ENCODE measurements around the gene ADISSP. TPM values are rescaled to one million over a fixed set of nuclear protein-coding genes. Genes with fewer than 3 reads are reported as not detected.

ADISSP gene
- total RNA-seq, 1 donor from 2014 or later, result 18.0 TPM

- TF ChIP-seq CTCF (IDR thresholded peaks at IDR 0.05; ENCODE audit: unreplicated experiment), result no peak
These were observed 37.6 kb downstream of the ADISSP start for GRCh38 chr20:3729811-3730540.

DNA sequence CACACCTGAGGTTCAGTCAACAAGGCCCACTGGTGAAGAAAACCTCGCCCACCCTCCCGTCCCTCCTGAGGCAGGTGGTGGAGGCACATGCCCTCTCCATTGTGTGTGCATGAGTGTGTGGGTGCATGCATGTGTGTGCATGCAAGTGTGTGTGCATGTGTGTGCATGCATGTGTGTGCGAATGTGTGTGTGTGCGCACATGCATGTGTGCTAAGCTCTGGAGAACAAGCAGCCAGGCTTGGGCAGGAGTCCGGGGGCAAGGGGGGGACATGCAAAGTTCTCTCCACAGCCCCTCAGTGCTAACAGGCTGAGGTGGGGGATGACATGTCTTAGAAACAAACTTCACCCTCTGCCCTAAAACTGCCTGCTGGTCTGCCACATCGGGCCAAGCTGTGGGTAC is 38.2 kb downstream of the ADISSP start:
- no peak overlapping the region for H3K4me3 Mint-ChIP-seq (ENCODE audit: unreplicated experiment)
- H3K4me1 Mint-ChIP-seq (ENCODE audit: unreplicated experiment), result peaks cover 18% of the 10 kb centered on the region
- H3K27me3 Mint-ChIP-seq (ENCODE audit: unreplicated experiment), result peaks cover 17% of the 10 kb centered on the region

More at GRCh38 chr20:3729811-3730540, 37.6 kb downstream of the ADISSP start:
- Mint-ChIP-seq H3K36me3 (ENCODE audit: low read depth, unreplicated experiment) (peaks cover 1% of the 10 kb centered on the region), H3K9me3 (ENCODE audit: unreplicated experiment) (no peaks in the 10 kb centered on the region), H3K27ac (ENCODE audit: unreplicated experiment) (no peak overlapping the region), H3K4me3 (ENCODE audit: unreplicated experiment) (peak overlapping the region; percentile 6), H3K27me3 (ENCODE audit: unreplicated experiment) (peaks cover 17% of the 10 kb centered on the region), H3K4me1 (ENCODE audit: unreplicated experiment) (peaks cover 18% of the 10 kb centered on the region)
- DNase-seq (ENCODE audit: low spot score), result no peak

GRCh38 chr20:3728876-3729275 is 38.7 kb downstream of the ADISSP start:
- Mint-ChIP-seq H3K4me3 (ENCODE audit: unreplicated experiment) (no peak overlapping the region), H3K9me3 (ENCODE audit: unreplicated experiment) (no peaks in the 10 kb centered on the region), H3K27ac (ENCODE audit: unreplicated experiment) (no peak overlapping the region), H3K36me3 (ENCODE audit: low read depth, unreplicated experiment) (no peaks in the 10 kb centered on the region), H3K4me1 (ENCODE audit: unreplicated experiment) (peaks cover 18% of the 10 kb centered on the region), H3K27me3 (ENCODE audit: unreplicated experiment) (peaks cover 17% of the 10 kb centered on the region)
- TF ChIP-seq CTCF (IDR thresholded peaks at IDR 0.05; ENCODE audit: unreplicated experiment), result no peak
- DNase-seq (ENCODE audit: low spot score), result no peak

More for the DNA sequence above, 38.2 kb downstream of the ADISSP start:
- H3K27ac Mint-ChIP-seq (ENCODE audit: unreplicated experiment), result no peak overlapping the region
- no peak for TF ChIP-seq CTCF (IDR thresholded peaks at IDR 0.05; ENCODE audit: unreplicated experiment)
- DNase-seq (ENCODE audit: low spot score), result no peak
- H3K9me3 Mint-ChIP-seq (ENCODE audit: unreplicated experiment), result no peaks in the 10 kb centered on the region
- no peaks in the 10 kb centered on the region for H3K36me3 Mint-ChIP-seq (ENCODE audit: low read depth, unreplicated experiment)

DNA sequence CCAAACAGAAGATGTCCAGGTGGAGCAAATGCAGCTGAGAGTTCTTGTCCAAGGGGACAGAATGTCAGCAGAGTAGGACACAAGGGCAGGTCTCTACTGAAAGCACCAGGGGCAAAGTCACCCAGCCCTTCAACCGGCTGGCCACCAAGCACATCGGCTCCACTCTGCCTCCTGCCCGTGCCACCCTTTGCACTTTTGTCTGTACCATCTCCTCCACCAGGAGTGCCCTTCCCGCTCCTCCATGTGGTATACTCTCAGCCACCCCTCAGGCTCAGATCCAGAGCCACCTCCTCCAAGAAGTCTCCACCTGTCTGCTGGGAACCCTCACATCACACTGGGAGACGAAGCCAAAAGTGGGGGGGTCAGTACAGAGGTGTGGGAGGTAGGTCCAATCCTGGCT is 39.2 kb downstream of the ADISSP start:
- H3K27me3 Mint-ChIP-seq (ENCODE audit: unreplicated experiment), result peaks cover 17% of the 10 kb centered on the region

More for the DNA sequence above, 39.2 kb downstream of the ADISSP start:
- no peak for TF ChIP-seq CTCF (IDR thresholded peaks at IDR 0.05; ENCODE audit: unreplicated experiment)
- Mint-ChIP-seq H3K4me1 (ENCODE audit: unreplicated experiment) (peaks cover 15% of the 10 kb centered on the region), H3K4me3 (ENCODE audit: unreplicated experiment) (no peak overlapping the region), H3K36me3 (ENCODE audit: low read depth, unreplicated experiment) (no peaks in the 10 kb centered on the region), H3K27ac (ENCODE audit: unreplicated experiment) (no peak overlapping the region), H3K9me3 (ENCODE audit: unreplicated experiment) (no peaks in the 10 kb centered on the region)
- no peak for DNase-seq (ENCODE audit: low spot score)
